Mucosa of descending colon (tissue), 3 donors: ENCODE measurements around the gene COL28A1. TPM values are rescaled to one million over a fixed set of nuclear protein-coding genes. Genes with fewer than 3 reads are reported as not detected.
"Not testable (repeated sequence)": the region's sequence is repeated elsewhere in the genome, so short reads cannot be mapped to it uniquely, and the experiment has no call there.

Experiments
- ATAC-seq: fragments of 200-7000 bp; cut with Tn5 transposase; one replicate; pipeline ENCODE4 v1.9.1; 2020; ENCODE audit warnings: mild to moderate bottlenecking, moderate library complexity
- DNase-seq, 3 donors: peaks; one replicate each; pipeline ENCODE4 v3.0.0-alpha.2; 2020
- H3K36me3 ChIP-seq: fragments of 200-600 bp; one replicate; pipeline ENCODE4 v1.8.0; 2021; ENCODE audit warnings: low read depth, mild to moderate bottlenecking
- H3K4me1 ChIP-seq: fragments of 200-600 bp; one replicate; pipeline ENCODE4 v1.8.0; 2021; ENCODE audit warnings: low read depth, mild to moderate bottlenecking
- H3K4me3 ChIP-seq: fragments of 200-600 bp; one replicate; pipeline ENCODE4 v1.8.0; 2021; ENCODE audit warnings: mild to moderate bottlenecking
- H3K9me3 ChIP-seq: fragments of 200-600 bp; one replicate; pipeline ENCODE4 v1.8.0; 2021; ENCODE audit warnings: mild to moderate bottlenecking
- CTCF ChIP-seq: fragments of 200-600 bp; IDR thresholded peaks from one replicate; pipeline ENCODE4 v1.8.0; 2022; ENCODE audit warnings: antibody characterized with exemption, mild to moderate bottlenecking
- intact Hi-C, 2 donors: fragments of 100-400 bp; cut with DNase I in 1 of 2; cut with micrococcal nuclease in 1 of 2; formaldehyde crosslinking; loops; one replicate each; pipeline versions ENCODE4 v1.11.0 to v1.11.1; 2022; cut with DNase I, micrococcal nuclease
- total RNA-seq, 3 donors: library from RNA; stranded (reverse); fragmentation: NEBNext Ultra II Directional in 2 of 3; extraction: Animal tissue kit (Norgen Biotek cat#: 25700) in 2 of 3; gene quantifications; one replicate each; pipeline versions ENCODE4 v1.2.1 to v1.2.4, GENCODE V29; 2021 to 2023
- donor health status: DM: no; HTN: no; CAD: no; lungs with moderate emphysema.
- donor health status: DM: no; HTN: no; CAD: no.
- donor health status: DM: no; HTN: yes; CAD: no.

Gene COL28A1
- total RNA-seq, 3 donors from 2014 or later: 2.9 to 19.0 (median 4.1) TPM

DNA sequence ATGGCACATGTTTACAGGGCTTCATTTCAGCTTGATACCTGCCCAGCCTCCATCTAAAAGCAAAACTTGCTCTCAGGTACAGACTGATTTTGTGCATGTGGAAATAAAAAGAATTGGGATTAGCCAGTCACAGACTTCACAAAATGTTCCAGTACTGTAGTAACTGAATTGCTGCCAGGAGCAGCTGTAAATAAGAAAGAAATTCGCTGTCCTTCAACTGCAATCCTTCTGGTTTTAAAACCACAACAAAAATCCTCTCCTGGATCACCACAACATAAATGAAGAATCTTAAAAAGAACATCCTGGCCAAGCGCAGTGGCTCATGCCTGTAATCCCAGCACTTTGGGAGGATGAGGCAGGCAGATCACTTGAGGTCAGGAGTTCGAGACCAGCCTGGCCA, 27.1 kb upstream of the COL28A1 start:
- Histone ChIP-seq H3K36me3 (no peaks in the 10 kb centered on the region), H3K9me3 (no peaks in the 10 kb centered on the region), H3K4me3 (no peak overlapping the region), H3K4me1 (peaks cover under 1% of the 10 kb centered on the region)
- TF ChIP-seq CTCF: no peak
- DNase-seq (no peak), ATAC-seq (no peak)
- intact Hi-C loops: no loop called here

GRCh38 chr7:7561591-7561990, 25.9 kb upstream of the COL28A1 start:
- intact Hi-C loops, H3K4me3 ChIP-seq, DNase-seq, H3K4me1 ChIP-seq, H3K9me3 ChIP-seq, H3K36me3 ChIP-seq, ATAC-seq: not testable (repeated sequence)

DNA sequence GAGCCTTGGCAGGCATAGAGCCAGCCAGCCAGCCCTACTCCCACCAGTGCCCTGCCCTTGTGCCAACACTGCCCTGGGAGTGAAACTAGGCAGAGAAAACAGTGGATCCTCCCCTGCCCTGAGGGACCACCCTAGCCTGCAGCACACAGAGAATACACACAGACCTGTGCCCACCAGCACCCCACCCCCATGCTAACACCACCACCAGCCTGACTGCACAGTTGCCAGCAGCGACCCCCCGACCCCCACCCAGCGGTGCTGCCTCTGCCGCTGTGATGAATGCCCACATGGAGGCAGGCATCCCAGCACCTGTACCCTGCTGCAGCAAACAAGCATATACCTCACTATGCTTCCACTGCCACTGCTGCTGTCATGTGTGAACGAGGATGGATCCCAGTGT, 21.6 kb upstream of the COL28A1 start:
- intact Hi-C loops: loop anchor here in 1 of 2 donors (10.0 kb wide), 1 partner anchor 452 kb away; no protein-coding TSS in a partner anchor
- no peak for ATAC-seq

GRCh38 chr7:7556852-7557251, 21.2 kb upstream of the COL28A1 start:
- ATAC-seq: no peak
- no peaks in the 10 kb centered on the region for H3K9me3 ChIP-seq
- no peaks in the 10 kb centered on the region for H3K36me3 ChIP-seq
- TF ChIP-seq CTCF: no peak
- intact Hi-C loops: loop anchor here in 1 of 2 donors (10.0 kb wide), 1 partner anchor 452 kb away; no protein-coding TSS in a partner anchor
- no peaks in the 10 kb centered on the region for H3K4me1 ChIP-seq
- peak in 1 of 3 donors; percentile 30 for DNase-seq
- H3K4me3 ChIP-seq: no peak overlapping the region

More for the DNA sequence above, 21.6 kb upstream of the COL28A1 start:
- Histone ChIP-seq H3K36me3 (no peaks in the 10 kb centered on the region), H3K4me3 (no peak overlapping the region), H3K9me3 (no peaks in the 10 kb centered on the region), H3K4me1 (no peaks in the 10 kb centered on the region)
- DNase-seq: no peak
- no peak for TF ChIP-seq CTCF

DNA sequence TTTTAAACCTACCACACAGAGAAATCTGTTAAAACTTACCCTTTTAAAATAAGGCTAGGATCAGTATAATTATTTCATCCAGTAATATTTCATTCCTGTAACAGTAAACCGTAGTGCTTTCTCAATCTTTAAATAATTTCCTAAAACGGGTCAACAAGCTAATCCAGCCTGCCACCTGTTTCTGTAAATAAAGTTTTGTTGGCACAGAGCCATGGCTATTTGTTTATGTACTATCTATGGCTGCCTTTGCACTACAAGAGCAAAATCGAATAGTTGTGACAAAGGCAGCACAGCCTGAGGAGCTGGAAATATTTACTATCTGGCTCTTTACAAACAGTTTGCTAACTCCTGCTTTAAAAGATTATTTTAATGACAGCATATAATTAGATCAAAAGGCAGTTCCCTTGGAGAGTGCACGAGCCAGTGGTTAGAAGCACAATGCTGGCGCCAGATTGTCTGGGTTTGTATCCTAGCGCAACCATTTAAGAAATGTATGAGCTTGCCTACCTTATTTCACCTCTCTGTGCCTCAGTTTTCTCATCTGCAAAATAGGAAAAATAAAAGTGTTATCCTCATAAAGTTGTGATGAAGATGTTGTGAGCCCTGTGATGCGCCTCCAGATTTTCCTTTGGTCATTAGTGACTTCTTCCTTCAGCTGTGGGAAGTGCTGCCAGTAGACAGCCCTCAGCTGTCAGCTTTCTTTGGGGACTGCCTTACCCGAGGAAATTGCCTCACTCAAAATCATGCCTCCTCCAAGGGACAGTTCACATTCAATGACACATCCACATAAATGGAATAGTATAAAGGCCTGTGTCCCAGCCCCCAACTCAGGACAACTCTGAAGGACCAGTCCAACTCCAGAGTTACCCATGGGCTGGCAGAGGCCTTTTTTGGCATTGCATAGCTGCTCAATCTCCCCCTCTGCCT, 19.2 kb upstream of the COL28A1 start:
- TF ChIP-seq CTCF: no peak
- H3K36me3 ChIP-seq: no peaks in the 10 kb centered on the region
- ATAC-seq (no peak), DNase-seq (no peak)
- H3K4me1 ChIP-seq: no peaks in the 10 kb centered on the region
- no peak overlapping the region for H3K4me3 ChIP-seq
- intact Hi-C loops: loop anchor here in 1 of 2 donors (10.0 kb wide), 1 partner anchor 450 kb away; no protein-coding TSS in a partner anchor
- H3K9me3 ChIP-seq: no peaks in the 10 kb centered on the region

DNA sequence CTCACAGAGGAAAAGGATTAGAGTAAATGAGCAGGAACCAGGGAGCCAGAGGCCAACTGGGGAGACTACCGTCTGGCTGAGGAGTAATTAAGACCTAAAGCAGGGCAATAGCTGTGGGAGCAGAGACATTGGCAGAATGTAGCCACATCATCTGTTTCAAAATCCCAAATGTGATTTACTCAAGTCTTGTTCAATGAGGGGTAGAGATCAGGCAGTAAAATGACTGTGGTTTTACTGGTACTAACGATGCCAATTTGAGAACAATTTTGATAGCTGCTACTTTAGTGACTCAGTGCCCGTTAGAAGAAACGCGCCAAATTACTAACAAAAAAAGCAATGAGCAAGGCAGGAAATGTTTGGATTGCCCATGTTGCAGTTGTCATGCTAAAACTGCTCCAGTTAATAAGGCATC, 18.4 kb upstream of the COL28A1 start:
- Histone ChIP-seq H3K4me3 (no peak overlapping the region), H3K4me1 (no peaks in the 10 kb centered on the region), H3K9me3 (no peaks in the 10 kb centered on the region), H3K36me3 (no peaks in the 10 kb centered on the region)
- ATAC-seq (no peak), DNase-seq (no peak)
- intact Hi-C loops: loop anchor here in 1 of 2 donors (10.0 kb wide), 1 partner anchor 449 kb away; no protein-coding TSS in a partner anchor
- TF ChIP-seq CTCF: no peak
